Mesenteric fat pad (tissue), 1 donor: ENCODE results near the gene PDGFRA. TPM values are rescaled to one million over a fixed set of nuclear protein-coding genes. Genes with fewer than 3 reads are reported as not detected.

Source experiments
- DNase-seq: peaks from one replicate; pipeline ENCODE4 v3.0.0-alpha.2; 2020; ENCODE audit warnings: low spot score
- total RNA-seq: library from RNA; stranded (reverse); fragmentation: NEBNext Ultra II Directional; extraction: Animal tissue kit (Norgen Biotek cat#: 25700); gene quantifications from one replicate; pipeline ENCODE4 v1.2.1, GENCODE V29; 2021
- donor health status: DM: yes; HTN: yes; CAD: no.

PDGFRA gene
- total RNA-seq, 1 donor from 2014 or later = 181 TPM

GRCh38 chr4:54255881-54256280 lies 26.8 kb downstream of the PDGFRA start:
- DNase-seq = no peak

- no peak for DNase-seq
Observed at GRCh38 chr4:54256491-54257486, 27.7 kb downstream of the PDGFRA start.

- no peak for DNase-seq
Observed at GRCh38 chr4:54265366-54265765, 36.3 kb downstream of the PDGFRA start.

- no peak for DNase-seq
Observed at GRCh38 chr4:54268151-54268550, 39.1 kb downstream of the PDGFRA start.

- DNase-seq = no peak
Observed at GRCh38 chr4:54271464-54271863, 42.4 kb downstream of the PDGFRA start.

GRCh38 chr4:54272051-54272450 lies 43.0 kb downstream of the PDGFRA start:
- no peak for DNase-seq

- DNase-seq = no peak
Observed at GRCh38 chr4:54274264-54274663, 45.2 kb downstream of the PDGFRA start.

- no peak for DNase-seq
Observed at GRCh38 chr4:54274795-54275665, 45.9 kb downstream of the PDGFRA start.

GRCh38 chr4:54276641-54277430 lies 47.7 kb downstream of the PDGFRA start:
- no peak for DNase-seq

- DNase-seq = no peak
Observed at GRCh38 chr4:54277691-54278090, 48.6 kb downstream of the PDGFRA start.

- no peak for DNase-seq
Observed at GRCh38 chr4:54278216-54278615, 49.1 kb downstream of the PDGFRA start.

- no peak for DNase-seq
Observed at GRCh38 chr4:54281054-54281766, 52.1 kb downstream of the PDGFRA start.

- DNase-seq = no peak
Observed at GRCh38 chr4:54282837-54283236, 53.7 kb downstream of the PDGFRA start.

GRCh38 chr4:54289316-54289715 lies 60.2 kb downstream of the PDGFRA start:
- no peak for DNase-seq

GRCh38 chr4:54290980-54291379 lies 61.9 kb downstream of the PDGFRA start:
- DNase-seq = no peak

- DNase-seq = no peak
Observed at GRCh38 chr4:54296548-54297203, 67.6 kb downstream of the PDGFRA start.

GRCh38 chr4:54308110-54308509 lies 79.0 kb downstream of the PDGFRA start:
- no peak for DNase-seq

GRCh38 chr4:54315561-54316538 lies 86.8 kb downstream of the PDGFRA start:
- DNase-seq = no peak

- no peak for DNase-seq
Observed at GRCh38 chr4:54317690-54318089, 88.6 kb downstream of the PDGFRA start.
